ENCODE measurements around the gene ZNF436. TPM values are rescaled to one million over a fixed set of nuclear protein-coding genes. Genes with fewer than 3 reads are reported as not detected.

ZNF436 gene
- total and polyA plus RNA-seq, 2 of the 8 experiments (the other 6 are each of a cell fraction or from before 2014, with no cell fraction given) = 0.65 to 1.8 TPM

DNA sequence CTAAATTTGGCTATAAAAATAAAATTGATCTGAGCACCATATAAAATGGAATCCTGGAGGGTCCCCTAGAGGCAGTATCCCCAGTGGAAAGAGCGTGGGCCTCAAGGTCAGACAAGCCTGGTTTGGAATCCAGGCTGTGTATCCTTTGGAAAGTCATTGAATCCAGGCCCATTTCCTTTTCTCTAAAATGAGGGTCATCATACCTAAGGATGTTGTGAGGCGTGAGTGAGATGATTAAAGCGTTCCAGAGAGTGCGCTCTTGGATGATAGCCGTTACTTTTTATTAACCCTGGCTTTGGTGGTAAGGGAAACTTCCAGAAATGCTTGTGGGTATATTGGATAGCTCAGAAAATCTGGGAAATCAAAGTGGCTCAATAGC, 683 bp upstream of the ZNF436 start:
- Histone ChIP-seq H3K9ac (replicated peaks in 1 of 4; ENCODE audit: extremely low read depth in 1 of 4, low read depth in 3 of 4, low read length in 3 of 4) (no peak overlapping the region), H4K8ac (ENCODE audit: extremely low read depth, insufficient read depth, low read length) (no peak overlapping the region), H4K20me1 (replicated peaks in 1 of 2; ENCODE audit: control insufficient read depth in 1 of 2, insufficient read depth in 2 of 2, low read length in 2 of 2) (peaks cover 9 to 12% of the 10 kb centered on the region in 2 experiments), H3K27ac (ENCODE audit: low read depth, low read length) (no peak overlapping the region), H3K9me3 (ENCODE audit: insufficient read depth in 2 of 2, low read depth in 1 of 2, low read length in 1 of 2) (no peaks in the 10 kb centered on the region), H3K4me2 (ENCODE audit: insufficient read depth in 1 of 2, low read depth in 2 of 2, low read length in 2 of 2) (0 out of 4 replicates have a peak overlapping the region, but pooled peaks of 1 of the 2 experiments have one; percentile 3), H2BK15ac (ENCODE audit: low read length) (no peak overlapping the region), H2BK5ac (ENCODE audit: low read depth, low read length) (no peak overlapping the region), H3K36me3 (ENCODE audit: control insufficient read depth in 2 of 4, insufficient read depth in 4 of 4, low read length in 3 of 4) (no peaks in the 10 kb centered on the region), H3K79me2 (ENCODE audit: control insufficient read depth in 1 of 2, insufficient read depth in 2 of 2, low read length in 2 of 2) (no peaks in the 10 kb centered on the region), H3K56ac (replicated peaks; ENCODE audit: insufficient read length, low read depth, low read length) (no peak overlapping the region), H3K27me3 (replicated peaks in 1 of 4; ENCODE audit: control insufficient read depth in 3 of 4, extremely low read depth in 1 of 4, insufficient read depth in 3 of 4, low read length in 3 of 4) (peaks cover 62 to 90% (median 81%) of the 10 kb centered on the region in 4 experiments), H3K4me3 (ENCODE audit: extremely low read depth in 1 of 4, insufficient read depth in 2 of 4, low read depth in 3 of 4, low read length in 4 of 4) (no peak overlapping the region), H3K23ac (ENCODE audit: insufficient read length) (no peak overlapping the region), H3K4ac (replicated peaks; ENCODE audit: insufficient read length, low read depth, low read length) (no peak overlapping the region), H2BK20ac (ENCODE audit: low read length) (no peak overlapping the region), H2AFZ (ENCODE audit: low read length) (no peak overlapping the region), H4K91ac (replicated peaks; ENCODE audit: insufficient read length, low read length) (no peak overlapping the region), H3K18ac (ENCODE audit: extremely low read depth, low read length) (no peak overlapping the region), H4K5ac (ENCODE audit: insufficient read length, low read depth, low read length) (no peak overlapping the region), H2BK120ac (replicated peaks; ENCODE audit: low read depth, low read length) (no peak overlapping the region), H3K23me2 (ENCODE audit: low read depth, low read length) (peaks cover 10% of the 10 kb centered on the region), H3K14ac (ENCODE audit: insufficient read length) (no peak overlapping the region), H3K4me1 (replicated peaks in 1 of 4; ENCODE audit: control insufficient read depth in 3 of 4, insufficient read depth in 4 of 4, low read length in 3 of 4) (peaks cover 2 to 19% (median 4%) of the 10 kb centered on the region in 4 experiments; a peak in 6 of 7 replicates), H3K79me1 (ENCODE audit: low read depth, low read length) (no peaks in the 10 kb centered on the region), H2BK12ac (ENCODE audit: low read depth, low read length) (no peak overlapping the region), H2AK5ac (ENCODE audit: low read depth, low read length) (no peak overlapping the region)
- no peak for TF ChIP-seq ASH2L (IDR thresholded peaks at IDR 0.05; ENCODE audit: low read length)
- TF ChIP-seq RNF2 (IDR thresholded peaks at IDR 0.05; ENCODE audit: borderline replicate concordance, low read depth, low read length, missing control alignments, poor library complexity, severe bottlenecking) = peak; percentile 14
- ChIA-PET CTCF (ENCODE audit: partially characterized antibody) (interaction anchor here (1.1 to 3.7 kb wide), 7 partner anchors 9 to 34 kb away, joined by 3 to 19 read pairs (median 7); no protein-coding TSS in a partner anchor), POLR2A (ENCODE audit: partially characterized antibody) (interaction anchor here (2.4 to 3.5 kb wide), 2 partner anchors 13 to 26 kb away, joined by 13 to 23 read pairs; partner anchors contain the start of gene HNRNPR)
- FAIRE-seq = no peak
- WGBS, 2 experiments (ENCODE audit: extremely low coverage in 1 of 2, insufficient coverage in 1 of 2, insufficient read length in 1 of 2, insufficient replicate concordance in 2 of 2, low coverage in 1 of 2, low lambda C conversion rate in 2 of 2, missing lambda C conversion rate in 1 of 2) = 97% methylated on average over 5 of the region's 5 CpGs; no CpG with 5 or more reads in 1 of the 2 experiments
- DNase-seq (ENCODE audit: low read depth in 1 of 2, low spot score in 2 of 2) = no peak
